Lung (tissue), 12 donors: ENCODE results near the gene VWA3A. TPM values are rescaled to one million over a fixed set of nuclear protein-coding genes. Genes with fewer than 3 reads are reported as not detected.
"Not testable (repeated sequence)": the region's sequence is repeated elsewhere in the genome, so short reads cannot be mapped to it uniquely, and the experiment has no call there.

Source experiments
- ATAC-seq: fragments of 200-7000 bp; cut with Tn5 transposase; one replicate; pipeline ENCODE4 v1.9.1; 2020; ENCODE audit warnings: moderate number of reproducible peaks; ENCODE audit not compliant: insufficient read depth, low FRiP score
- DNase-seq, 3 donors: peaks; one replicate each; pipeline ENCODE4 v3.0.0-alpha.2; 2013 to 2017
- H3K27ac ChIP-seq, 2 donors: one replicate each; pipeline ENCODE4 v1.5.1; 2013; ENCODE audit warnings: mild to moderate bottlenecking in 2 of 2, moderate library complexity in 2 of 2, control low read depth in 1 of 2, inconsistent platforms in 1 of 2, low read depth in 1 of 2, low read length in 1 of 2
- H3K27me3 ChIP-seq, 3 donors: one replicate each; pipeline ENCODE4 v1.5.1; 2013; ENCODE audit warnings: low read length in 2 of 3; ENCODE audit not compliant: control insufficient read depth in 3 of 3, insufficient read depth in 3 of 3
- H3K36me3 ChIP-seq, 4 donors: one replicate each; pipeline ENCODE4 v1.5.1; 2013; ENCODE audit warnings: low read length in 4 of 4, mild to moderate bottlenecking in 1 of 4, moderate library complexity in 1 of 4; ENCODE audit not compliant: control insufficient read depth in 4 of 4, insufficient read depth in 4 of 4
- H3K4me1 ChIP-seq, 5 donors: one replicate each; pipeline ENCODE4 v1.5.1; 2013; ENCODE audit warnings: low read length in 5 of 5, mild to moderate bottlenecking in 2 of 5, moderate library complexity in 1 of 5; ENCODE audit not compliant: control insufficient read depth in 5 of 5, insufficient read depth in 5 of 5
- H3K4me3 ChIP-seq: one replicate; pipeline ENCODE4 v1.5.1; 2013; ENCODE audit warnings: mild to moderate bottlenecking, control low read depth, moderate library complexity
- H3K9ac ChIP-seq, 2 donors: one replicate each; pipeline ENCODE4 v1.5.1; 2013; ENCODE audit warnings: low read length in 2 of 2, control low read depth in 1 of 2; ENCODE audit not compliant: insufficient read depth in 1 of 2
- H3K9me3 ChIP-seq, 4 donors: one replicate each; pipeline ENCODE4 v1.5.1; 2013; ENCODE audit warnings: low read length in 3 of 4, mild to moderate bottlenecking in 1 of 4, moderate library complexity in 1 of 4; ENCODE audit not compliant: control insufficient read depth in 4 of 4, insufficient read depth in 3 of 4
- CTCF ChIP-seq: IDR thresholded peaks from 2 replicates; pipeline ENCODE4 v1.5.1; 2012; ENCODE audit warnings: mild to moderate bottlenecking; ENCODE audit errors: control extremely low read depth, extremely low read depth
- WGBS, 2 donors: extraction: QIAGEN DNeasy Blood & Tissue Kit; methylation state at CpG; one replicate each; pipeline ENCODE4 v1.1.7; 2013; 5-methylcytosine and 5-hydroxymethylcytosine counted together
- polyA plus RNA-seq, 2 donors: library from polyadenylated mRNA; stranded (reverse); fragments of 200-250 nt; gene quantifications; one replicate each; pipeline ENCODE4 v1.2.1, GENCODE V29; 2013
- total RNA-seq, 2 donors: library from RNA; depleted of rRNA in 1 of 2; stranded (reverse); fragments of >200 nt in 1 of 2; gene quantifications; one replicate each; pipeline ENCODE4 v1.2.1, GENCODE V29; 2014 to 2021
- donor health status: control.
- donor health status: control.
- donor health status: Bipolar disorder and iron deficiency.
- donor health status: healthy.
- donor health status: DM: yes; HTN: yes; CAD: no.

VWA3A gene
- total and polyA plus RNA-seq, 4 donors: 2.4 to 15.1 (median 8.7) TPM

- Histone ChIP-seq H3K4me3 (no peak overlapping the region), H3K9ac (no peak overlapping the region), H3K36me3 (no peaks in the 10 kb centered on the region), H3K9me3 (peaks cover 0 to 10% (median 0%) of the 10 kb centered on the region in 4 donors), H3K27ac (no peak overlapping the region), H3K4me1 (peaks cover 0 to 5% (median 0%) of the 10 kb centered on the region in 5 donors), H3K27me3 (peaks cover 4 to 15% (median 10%) of the 10 kb centered on the region in 3 donors)
- no peak for DNase-seq
- TF ChIP-seq CTCF: no peak
- 92 to 95% methylated on average over 5 of the region's 5 CpGs for WGBS, 2 donors
- no peak for ATAC-seq
Observed at GRCh38 chr16:22164482-22164881, 72.1 kb downstream of the VWA3A start.

- DNase-seq: no peak
Observed at GRCh38 chr16:22165508-22166285, 73.4 kb downstream of the VWA3A start.

GRCh38 chr16:22171953-22172352 lies 79.6 kb downstream of the VWA3A start:
- no peak for ATAC-seq
- no peak overlapping the region for H3K27ac ChIP-seq
- no peaks in the 10 kb centered on the region for H3K27me3 ChIP-seq
- no peaks in the 10 kb centered on the region for H3K36me3 ChIP-seq
- 92 to 97% methylated on average over 6 of the region's 6 CpGs for WGBS, 2 donors
- no peaks in the 10 kb centered on the region for H3K4me1 ChIP-seq
- no peaks in the 10 kb centered on the region for H3K9me3 ChIP-seq
- no peak overlapping the region for H3K4me3 ChIP-seq
- H3K9ac ChIP-seq: no peak overlapping the region
- no peak for TF ChIP-seq CTCF
- DNase-seq: no peak

More at GRCh38 chr16:22165508-22166285, 73.4 kb downstream of the VWA3A start:
- H3K9ac ChIP-seq: no peak overlapping the region
- no peaks in the 10 kb centered on the region for H3K36me3 ChIP-seq
- no peak overlapping the region for H3K4me3 ChIP-seq
- H3K27me3 ChIP-seq: peaks cover 0 to 15% (median 10%) of the 10 kb centered on the region in 3 donors
- TF ChIP-seq CTCF: no peak
- H3K9me3 ChIP-seq: peaks cover 0 to 10% (median 0%) of the 10 kb centered on the region in 4 donors
- ATAC-seq: no peak
- WGBS, 2 donors: 93 to 95% methylated on average over 16 of the region's 16 CpGs
- peaks cover 0 to 5% (median 0%) of the 10 kb centered on the region in 5 donors for H3K4me1 ChIP-seq
- no peak overlapping the region for H3K27ac ChIP-seq

GRCh38 chr16:22172642-22173041 lies 80.3 kb downstream of the VWA3A start:
- ATAC-seq, H3K27ac ChIP-seq, H3K4me1 ChIP-seq, H3K27me3 ChIP-seq, H3K4me3 ChIP-seq, H3K36me3 ChIP-seq, H3K9ac ChIP-seq, H3K9me3 ChIP-seq, DNase-seq: not testable (repeated sequence)
- 82 to 100% methylated on average over 1 of the region's 1 CpG for WGBS, 2 donors
